Ectodermal cell (in vitro differentiated cells): ENCODE results near the gene FAHD2B.
A peak's percentile ranks its signal among the peaks of the same experiment; 100 is the strongest.
"Not testable (repeated sequence)": the region's sequence is repeated elsewhere in the genome, so short reads cannot be mapped to it uniquely, and the experiment has no call there.

ENCODE experiments used
- H3K27ac ChIP-seq: 2 replicates; pipeline ENCODE4 v1.7.0; 2013; ENCODE audit warnings: mild to moderate bottlenecking, low read depth, low read length; ENCODE audit not compliant: insufficient read depth, poor library complexity, severe bottlenecking
- H3K27me3 ChIP-seq: 2 replicates; pipeline ENCODE4 v1.7.0; 2013; ENCODE audit warnings: mild to moderate bottlenecking, low read length; ENCODE audit not compliant: insufficient read depth, control insufficient read depth, poor library complexity, severe bottlenecking
- H3K36me3 ChIP-seq: one replicate; pipeline ENCODE4 v1.7.0; 2013; ENCODE audit warnings: low read length; ENCODE audit not compliant: control insufficient read depth, insufficient read depth
- H3K4me1 ChIP-seq: one replicate; pipeline ENCODE4 v1.7.0; 2013; ENCODE audit warnings: low read length; ENCODE audit not compliant: control insufficient read depth, insufficient read depth
- H3K4me3 ChIP-seq: 2 replicates; pipeline ENCODE4 v1.7.0; 2013; ENCODE audit warnings: low read depth, low read length, control low read depth; ENCODE audit not compliant: insufficient read depth
- H3K9me3 ChIP-seq: 2 replicates; pipeline ENCODE4 v1.7.0; 2013; ENCODE audit warnings: mild to moderate bottlenecking, low read length, moderate library complexity; ENCODE audit not compliant: control insufficient read depth
- WGBS, 2 experiments: methylation state at CpG; one replicate each; pipeline ENCODE4 v1.1.7; 2013; ENCODE audit warnings: missing lambda C conversion rate in 2 of 2; 5-methylcytosine and 5-hydroxymethylcytosine counted together

Gene FAHD2B

DNA sequence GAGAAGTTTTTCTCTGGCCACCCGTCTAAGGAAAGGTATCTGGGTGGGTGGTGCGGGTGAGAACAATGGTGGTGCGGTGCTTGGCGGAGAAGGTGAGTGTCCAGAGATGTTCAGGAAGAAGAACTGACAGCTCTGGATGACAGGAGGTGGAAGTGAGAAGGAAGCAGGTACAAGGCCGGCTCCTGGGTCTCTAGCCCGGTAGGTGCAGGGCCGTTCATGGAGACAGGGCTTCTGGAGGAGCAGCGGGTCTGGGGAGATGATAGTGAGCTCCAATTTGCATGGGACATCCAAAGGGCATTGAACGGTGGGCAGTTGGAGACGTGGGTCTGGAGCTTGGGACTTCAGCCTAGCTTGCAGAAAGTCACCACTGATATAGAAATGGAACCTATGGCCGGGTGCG, 979 bp upstream of the FAHD2B start:
- no peaks in the 10 kb centered on the region for H3K4me1 ChIP-seq
- H3K4me3 ChIP-seq, result peak overlapping the region; percentile 32
- WGBS, 2 experiments, result 81 to 83% methylated on average over 12 of the region's 12 CpGs
- H3K36me3 ChIP-seq, result no peaks in the 10 kb centered on the region
- no peak overlapping the region for H3K27ac ChIP-seq
- peaks cover 11% of the 10 kb centered on the region for H3K27me3 ChIP-seq
- H3K9me3 ChIP-seq, result no peaks in the 10 kb centered on the region

DNA sequence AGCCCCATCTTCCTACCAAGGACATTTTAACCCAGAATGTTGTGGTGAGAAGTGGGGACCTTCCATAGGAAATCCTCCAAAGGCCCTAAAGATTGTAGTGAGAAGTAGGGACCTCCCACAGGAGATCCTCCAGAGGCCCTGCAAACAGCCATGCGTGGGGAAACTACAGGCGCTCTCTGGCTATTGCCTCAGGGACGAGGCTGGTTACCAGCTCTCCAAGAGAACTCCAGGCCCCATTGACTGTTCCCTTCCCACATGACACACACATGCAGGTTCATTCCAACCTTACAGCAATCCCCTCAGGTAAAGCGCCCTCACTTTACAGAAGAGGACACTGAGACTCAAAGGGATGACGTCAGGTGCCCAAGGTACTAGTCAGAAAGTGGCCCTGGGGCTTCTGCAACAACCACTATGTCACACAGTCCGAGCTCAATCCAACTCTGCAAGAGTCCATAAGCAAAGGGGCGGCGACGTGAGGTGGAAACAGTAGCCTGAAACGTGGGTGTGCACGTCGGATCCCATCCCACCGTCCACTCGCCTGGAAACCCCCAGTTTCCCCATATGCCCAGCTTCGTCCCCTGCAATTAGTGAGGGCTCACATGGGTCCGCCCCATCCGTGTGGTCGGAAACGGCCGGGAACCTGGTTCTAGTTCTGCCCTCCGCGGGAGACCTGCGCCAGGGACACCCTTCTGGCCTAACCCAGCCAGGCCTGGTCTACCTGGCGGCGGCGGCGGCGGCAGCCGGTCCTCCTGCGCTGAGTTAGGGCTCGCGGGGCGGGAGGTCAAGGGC, 505 bp downstream of the FAHD2B start:
- WGBS, 2 experiments, result 51 to 61% methylated on average over 3 of the region's 33 CpGs
- H3K27ac ChIP-seq, H3K4me1 ChIP-seq, H3K36me3 ChIP-seq, H3K9me3 ChIP-seq: not testable (repeated sequence)
- H3K27me3 ChIP-seq, result peaks cover 11% of the 10 kb centered on the region
- peak overlapping the region; percentile 32 for H3K4me3 ChIP-seq

DNA sequence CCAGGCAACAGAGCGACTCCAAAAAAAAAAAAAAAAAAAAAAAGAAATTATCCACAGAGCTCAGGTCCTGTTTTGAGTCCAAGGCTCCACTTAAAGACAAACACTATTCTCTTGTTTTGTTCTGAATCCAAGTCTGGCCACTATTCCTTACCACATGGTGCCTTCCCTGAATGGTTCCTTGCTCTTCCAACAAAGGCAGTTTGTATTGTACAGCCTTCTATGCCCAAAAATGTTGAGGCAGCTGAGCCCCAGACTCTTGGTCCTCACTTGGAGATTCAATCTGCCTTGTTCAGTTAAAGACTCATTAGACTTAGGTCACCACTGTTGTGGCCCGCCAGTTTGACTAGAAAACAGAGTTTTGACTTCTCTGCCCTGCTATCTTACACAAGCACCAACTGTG, 1.7 kb downstream of the FAHD2B start:
- H3K36me3 ChIP-seq, H3K4me3 ChIP-seq, H3K27ac ChIP-seq, H3K9me3 ChIP-seq, H3K4me1 ChIP-seq: not testable (repeated sequence)
- 94 to 100% methylated on average over 2 of the region's 2 CpGs for WGBS, 2 experiments
- H3K27me3 ChIP-seq, result peaks cover 11% of the 10 kb centered on the region

DNA sequence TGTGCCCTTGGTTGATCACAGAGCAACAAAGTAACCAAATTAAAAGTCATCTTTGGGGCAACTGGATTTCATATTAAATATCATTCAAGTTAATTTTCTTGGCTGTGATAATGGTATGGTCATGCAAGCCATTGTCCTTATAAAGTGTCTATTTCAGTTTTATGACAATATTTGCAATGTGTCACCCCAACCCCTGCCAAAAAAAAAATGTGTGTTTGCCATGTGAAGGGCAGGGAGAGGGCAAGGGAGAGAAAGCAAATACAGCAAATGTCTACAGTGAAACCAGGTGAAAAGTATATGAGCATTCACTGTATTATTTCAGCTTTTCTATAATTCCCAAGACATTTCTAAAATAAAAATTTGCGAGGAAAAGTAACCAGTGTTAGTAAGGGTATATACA, 6.0 kb downstream of the FAHD2B start:
- H3K9me3 ChIP-seq, H3K36me3 ChIP-seq, H3K27me3 ChIP-seq, H3K4me3 ChIP-seq, H3K4me1 ChIP-seq, H3K27ac ChIP-seq: not testable (repeated sequence)
- no CpG with 5 or more reads among the region's 1 CpG for WGBS, 2 experiments

DNA sequence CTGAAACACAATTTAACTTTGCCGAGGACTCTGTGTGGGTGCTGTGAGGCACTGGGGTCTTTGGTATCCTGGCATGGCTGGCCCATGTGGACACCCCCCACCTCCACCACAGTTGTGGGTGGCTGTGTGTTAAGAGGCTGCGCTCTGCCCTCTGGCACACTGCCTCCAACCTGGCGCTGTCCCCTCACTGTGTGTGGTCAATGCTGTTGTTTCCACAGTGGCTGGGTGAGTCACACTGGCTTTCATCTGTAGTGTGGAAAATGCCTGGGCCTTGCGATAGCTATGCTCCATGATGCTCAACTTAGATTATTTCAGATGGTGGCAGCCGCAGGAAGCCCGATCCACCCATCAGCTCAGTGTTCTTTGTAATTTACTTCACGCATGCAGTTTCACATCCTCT, 9.6 kb downstream of the FAHD2B start:
- not testable (repeated sequence) for H3K4me1 ChIP-seq, H3K27ac ChIP-seq, H3K27me3 ChIP-seq, H3K4me3 ChIP-seq, H3K36me3 ChIP-seq, H3K9me3 ChIP-seq
- WGBS, 2 experiments, result 100% methylated on average over 1 of the region's 7 CpGs

DNA sequence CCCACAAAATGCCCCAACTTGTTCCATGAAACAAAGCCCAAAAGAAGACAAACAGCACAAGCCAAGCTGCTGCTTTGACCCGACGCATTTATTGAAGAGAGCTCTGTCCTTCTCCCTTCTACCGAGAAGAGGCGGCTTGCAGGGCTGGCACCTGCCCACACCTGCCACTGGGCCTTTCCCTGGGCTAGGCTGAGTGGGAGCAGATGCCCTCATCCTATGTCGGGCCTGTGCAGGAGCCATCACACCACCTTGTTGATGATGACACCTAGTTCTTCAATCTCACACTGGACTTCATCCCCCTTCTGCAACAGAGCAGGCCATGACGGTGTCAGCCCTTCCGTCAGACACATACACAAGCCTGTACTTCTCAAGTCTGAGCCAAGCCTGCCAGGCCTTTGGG, 11.2 kb downstream of the FAHD2B start:
- not testable (repeated sequence) for H3K27ac ChIP-seq, H3K36me3 ChIP-seq, H3K4me1 ChIP-seq, H3K9me3 ChIP-seq, H3K27me3 ChIP-seq, H3K4me3 ChIP-seq
- 95 to 97% methylated on average over 7 of the region's 7 CpGs for WGBS, 2 experiments

DNA sequence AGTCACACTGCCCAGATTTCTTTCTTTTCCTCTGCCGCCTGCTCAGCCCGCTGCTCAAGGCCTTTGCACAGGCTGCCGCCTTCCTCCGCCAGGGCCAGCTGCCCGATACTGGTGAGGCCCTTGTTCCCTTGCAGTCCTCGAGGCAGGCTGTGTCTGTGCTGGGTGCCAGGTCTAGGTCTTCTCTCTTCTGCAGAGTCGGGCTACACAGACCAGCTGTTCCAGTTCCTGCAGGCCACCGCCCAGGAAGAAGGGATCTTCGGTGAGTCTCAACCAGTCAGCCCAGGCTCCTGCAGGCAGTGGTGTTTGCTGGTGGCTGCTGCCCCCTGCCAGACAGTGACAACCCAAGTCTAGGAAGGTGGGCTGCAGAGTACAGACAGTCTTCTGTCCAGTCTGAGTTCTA, 12.5 kb downstream of the FAHD2B start:
- H3K27ac ChIP-seq, result not testable (repeated sequence)
- 80 to 86% methylated on average over 4 of the region's 9 CpGs for WGBS, 2 experiments

DNA sequence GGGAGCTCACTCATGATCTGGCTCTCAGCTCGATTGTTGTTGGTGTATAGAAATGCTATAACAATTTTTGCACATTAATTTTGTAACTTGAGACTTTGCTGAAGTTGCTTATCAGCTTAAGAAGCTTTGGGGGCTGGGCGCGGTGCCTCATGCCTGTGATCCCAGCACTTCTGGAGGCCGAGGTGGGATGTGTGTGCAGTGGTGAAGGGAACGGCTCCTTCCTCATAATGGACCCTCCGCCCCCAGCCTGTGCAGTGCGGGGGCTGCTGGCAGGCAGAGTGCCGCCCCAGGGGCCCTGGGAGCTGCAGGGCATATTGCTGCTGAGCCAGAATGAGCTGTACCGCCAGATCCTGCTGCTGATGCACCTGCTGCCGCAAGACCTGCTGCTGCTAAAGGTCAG, 13.8 kb downstream of the FAHD2B start:
- H3K4me3 ChIP-seq, H3K27me3 ChIP-seq, H3K27ac ChIP-seq, H3K36me3 ChIP-seq, H3K9me3 ChIP-seq, H3K4me1 ChIP-seq: not testable (repeated sequence)
- WGBS, 2 experiments, result 91 to 98% methylated on average over 3 to 4 of the region's 10 CpGs

More for the DNA sequence above, 12.5 kb downstream of the FAHD2B start:
- not testable (repeated sequence) for H3K27me3 ChIP-seq, H3K4me3 ChIP-seq, H3K9me3 ChIP-seq, H3K4me1 ChIP-seq, H3K36me3 ChIP-seq

DNA sequence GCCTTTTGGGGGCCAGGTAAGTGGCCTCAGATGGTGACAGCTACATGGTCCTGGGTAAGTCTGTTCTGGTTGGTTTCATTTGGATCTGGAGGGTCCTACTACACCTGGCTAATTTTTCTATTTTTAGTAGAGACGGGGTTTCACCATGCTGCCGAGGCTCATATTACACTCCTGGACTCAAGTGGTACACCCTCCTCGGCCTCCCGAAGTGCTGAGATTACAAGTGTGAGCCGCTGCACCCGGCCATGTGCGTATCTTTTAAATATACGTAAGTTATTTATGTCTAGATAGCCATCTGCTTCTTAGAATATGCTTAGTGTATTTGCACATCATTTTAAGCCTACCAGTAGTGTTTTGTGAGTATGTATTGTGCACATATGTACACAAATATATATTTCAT, 17.5 kb downstream of the FAHD2B start:
- H3K27me3 ChIP-seq, H3K4me3 ChIP-seq, H3K4me1 ChIP-seq, H3K27ac ChIP-seq, H3K9me3 ChIP-seq, H3K36me3 ChIP-seq: not testable (repeated sequence)
- WGBS, 2 experiments, result 87 to 95% methylated on average over 5 to 7 of the region's 8 CpGs

DNA sequence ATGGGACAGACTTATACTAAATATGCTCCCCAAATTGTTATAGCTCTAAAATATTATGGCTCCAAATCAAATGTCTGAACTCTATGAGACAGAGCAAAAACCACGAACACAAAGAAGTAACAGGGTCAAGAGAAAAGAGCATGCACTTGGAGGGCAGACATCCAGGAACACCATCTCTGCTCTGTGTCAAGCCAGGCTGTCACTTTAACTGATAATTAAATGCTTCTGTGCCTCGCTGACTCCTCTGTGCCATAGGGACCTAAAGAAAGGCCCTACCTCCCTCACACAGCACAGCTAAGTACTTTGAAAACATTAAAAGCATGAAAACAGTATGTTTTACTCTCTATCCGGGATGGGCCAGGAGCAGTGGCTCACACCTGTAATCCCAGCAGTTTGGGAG, 23.8 kb downstream of the FAHD2B start:
- not testable (repeated sequence) for H3K4me3 ChIP-seq, H3K27ac ChIP-seq, H3K4me1 ChIP-seq, H3K27me3 ChIP-seq, H3K36me3 ChIP-seq, H3K9me3 ChIP-seq
- 86 to 100% methylated on average over 1 of the region's 3 CpGs for WGBS, 2 experiments

DNA sequence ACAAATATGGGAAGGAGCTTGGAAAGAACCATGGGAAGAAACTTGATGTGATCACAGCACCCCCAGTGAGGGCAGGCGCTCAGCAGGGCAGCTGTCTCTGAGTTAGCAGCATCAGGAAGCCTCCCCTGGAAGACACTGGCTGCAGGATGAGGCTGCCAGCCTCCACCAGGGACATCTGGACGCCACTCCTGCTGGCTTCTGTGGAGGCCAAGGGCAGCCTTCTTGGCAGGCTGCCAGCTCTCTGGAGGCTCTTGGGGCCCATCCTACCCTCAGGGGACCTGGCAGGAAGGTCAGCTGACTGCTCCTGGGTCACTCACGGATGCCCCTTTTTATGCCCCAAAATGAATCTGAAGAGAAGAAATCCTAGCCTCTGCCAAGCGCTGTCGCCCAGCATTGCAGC, 26.0 kb downstream of the FAHD2B start:
- not testable (repeated sequence) for H3K4me3 ChIP-seq, H3K9me3 ChIP-seq, H3K4me1 ChIP-seq, H3K27ac ChIP-seq, H3K36me3 ChIP-seq, H3K27me3 ChIP-seq
- 72 to 87% methylated on average over 3 of the region's 5 CpGs for WGBS, 2 experiments
